ENCODE measurements around the gene SH3BP5. TPM values are rescaled to one million over a fixed set of nuclear protein-coding genes. Genes with fewer than 3 reads are reported as not detected.
A peak's percentile ranks its signal among the peaks of the same experiment; 100 is the strongest.
"Not testable (repeated sequence)": the region's sequence is repeated elsewhere in the genome, so short reads cannot be mapped to it uniquely, and the experiment has no call there.

SH3BP5 gene
- total RNA-seq, 2 experiments from 2014 or later = 15.1 to 31.3 TPM

GRCh38 chr3:15355086-15355485, 22.7 kb upstream of the SH3BP5 start:
- no peaks in the 10 kb centered on the region for H3K79me2 ChIP-seq (ENCODE audit: insufficient read depth, low read depth, low read length)
- H3K4me3 ChIP-seq (ENCODE audit: low read depth, low read length, poor library complexity, severe bottlenecking) = no peak overlapping the region
- no peak overlapping the region for H3K27ac ChIP-seq (ENCODE audit: low read depth, low read length, poor library complexity, severe bottlenecking)
- DNase-seq (ENCODE audit: low spot score) = no peak
- POLR2A ChIA-PET = interaction anchor here (0.8 to 2.1 kb wide), 5 partner anchors 9 to 68 kb away, joined by 3 to 18 read pairs (median 3); no protein-coding TSS in a partner anchor
- H4K20me1 ChIP-seq (ENCODE audit: insufficient read depth, low read length) = no peaks in the 10 kb centered on the region
- H3K9me3 ChIP-seq (ENCODE audit: low read length) = peaks cover 16% of the 10 kb centered on the region; the same call in 1 of the 2 replicates
- H3K36me3 ChIP-seq (ENCODE audit: insufficient read depth, low read length) = no peaks in the 10 kb centered on the region; the same call in 1 of the 2 replicates
- CTCF ChIA-PET (ENCODE audit: unreplicated experiment) = interaction anchor here (1.0 kb wide), 1 partner anchor 23 kb away, joined by 4 read pairs; the partner anchor contains the start of gene SH3BP5
- H3K9me2 ChIP-seq (ENCODE audit: insufficient read depth, low read length) = no peaks in the 10 kb centered on the region
- intact Hi-C loops (cut with micrococcal nuclease; ENCODE audit: unreplicated experiment) = no loop called here
- peaks cover 36% of the 10 kb centered on the region for H3K4me1 ChIP-seq (ENCODE audit: insufficient read depth, low read length, poor library complexity, severe bottlenecking)
- peak overlapping the region; percentile 58; the same call in 1 of the 2 replicates for H2AFZ ChIP-seq (ENCODE audit: low read length)
- TF ChIP-seq EZH2phosphoT487 (IDR thresholded peaks at IDR 0.05; ENCODE audit: borderline replicate concordance, low read depth, low read length) (no peak), CTCF (conservative IDR thresholded peaks at IDR 0.05; ENCODE audit: low read length) (no peak)
- H3K4me2 ChIP-seq (ENCODE audit: low read length) = peak overlapping the region; percentile 3; the same call in 1 of the 2 replicates
- BruUV-seq (replicated peaks) = no TSS peak

- H2AFZ ChIP-seq (ENCODE audit: low read length) = no peak overlapping the region
- TF ChIP-seq CTCF (conservative IDR thresholded peaks at IDR 0.05; ENCODE audit: low read length) = no peak
- TF ChIP-seq EZH2phosphoT487 (IDR thresholded peaks at IDR 0.05; ENCODE audit: borderline replicate concordance, low read depth, low read length) = no peak
- no peaks in the 10 kb centered on the region for H4K20me1 ChIP-seq (ENCODE audit: insufficient read depth, low read length)
- H3K9me3 ChIP-seq (ENCODE audit: low read length) = peaks cover 21% of the 10 kb centered on the region; the same call in 1 of the 2 replicates
- H3K4me3 ChIP-seq (ENCODE audit: low read depth, low read length, poor library complexity, severe bottlenecking) = no peak overlapping the region
- ChIA-PET POLR2A (interaction anchor here (0.8 to 2.1 kb wide), 4 partner anchors 8 to 67 kb away, joined by 3 to 18 read pairs (median 6); no protein-coding TSS in a partner anchor), CTCF (ENCODE audit: unreplicated experiment) (no interaction called here)
- H3K4me2 ChIP-seq (ENCODE audit: low read length) = no peak overlapping the region
- H3K9me2 ChIP-seq (ENCODE audit: insufficient read depth, low read length) = no peaks in the 10 kb centered on the region
- DNase-seq (ENCODE audit: low spot score) = no peak
- H3K4me1 ChIP-seq (ENCODE audit: insufficient read depth, low read length, poor library complexity, severe bottlenecking) = peaks cover 36% of the 10 kb centered on the region
- no TSS peak for BruUV-seq (replicated peaks)
- H3K79me2 ChIP-seq (ENCODE audit: insufficient read depth, low read depth, low read length) = no peaks in the 10 kb centered on the region
- H3K27ac ChIP-seq (ENCODE audit: low read depth, low read length, poor library complexity, severe bottlenecking) = no peak overlapping the region
- intact Hi-C loops (cut with micrococcal nuclease; ENCODE audit: unreplicated experiment) = no loop called here
- no peaks in the 10 kb centered on the region; the same call in 1 of the 2 replicates for H3K36me3 ChIP-seq (ENCODE audit: insufficient read depth, low read length)
Measured at GRCh38 chr3:15354485-15354884, 22.1 kb upstream of the SH3BP5 start.

- H3K4me3 ChIP-seq (ENCODE audit: low read depth, low read length, poor library complexity, severe bottlenecking) = no peak overlapping the region
- no TSS peak for BruUV-seq (replicated peaks)
- H3K4me2 ChIP-seq (ENCODE audit: low read length) = no peak overlapping the region
- H3K27ac ChIP-seq (ENCODE audit: low read depth, low read length, poor library complexity, severe bottlenecking) = no peak overlapping the region
- TF ChIP-seq EZH2phosphoT487 (IDR thresholded peaks at IDR 0.05; ENCODE audit: borderline replicate concordance, low read depth, low read length) = no peak
- no peak for TF ChIP-seq CTCF (conservative IDR thresholded peaks at IDR 0.05; ENCODE audit: low read length)
- POLR2A ChIA-PET = interaction anchor here (1.1 kb wide), 1 partner anchor 16 kb away, joined by 4 read pairs; no protein-coding TSS in a partner anchor
- H2AFZ ChIP-seq (ENCODE audit: low read length) = no peak overlapping the region
- peaks cover 40% of the 10 kb centered on the region for H3K4me1 ChIP-seq (ENCODE audit: insufficient read depth, low read length, poor library complexity, severe bottlenecking)
- no peaks in the 10 kb centered on the region for H3K9me2 ChIP-seq (ENCODE audit: insufficient read depth, low read length)
- DNase-seq (ENCODE audit: low spot score) = no peak
- intact Hi-C loops (cut with micrococcal nuclease; ENCODE audit: unreplicated experiment) = no loop called here
- H4K20me1 ChIP-seq (ENCODE audit: insufficient read depth, low read length) = no peaks in the 10 kb centered on the region
- no peaks in the 10 kb centered on the region; the same call in 1 of the 2 replicates for H3K36me3 ChIP-seq (ENCODE audit: insufficient read depth, low read length)
- CTCF ChIA-PET (ENCODE audit: unreplicated experiment) = no interaction called here
- peaks cover 25% of the 10 kb centered on the region; the same call in 1 of the 2 replicates for H3K9me3 ChIP-seq (ENCODE audit: low read length)
- H3K79me2 ChIP-seq (ENCODE audit: insufficient read depth, low read depth, low read length) = no peaks in the 10 kb centered on the region
Measured at GRCh38 chr3:15350141-15350540, 17.8 kb upstream of the SH3BP5 start.

GRCh38 chr3:15349438-15349837, 17.1 kb upstream of the SH3BP5 start:
- H3K4me3 ChIP-seq (ENCODE audit: low read depth, low read length, poor library complexity, severe bottlenecking); H3K9me2 ChIP-seq (ENCODE audit: insufficient read depth, low read length); H3K4me2 ChIP-seq (ENCODE audit: low read length); H3K79me2 ChIP-seq (ENCODE audit: insufficient read depth, low read depth, low read length); DNase-seq (ENCODE audit: low spot score); CTCF ChIA-PET (ENCODE audit: unreplicated experiment); intact Hi-C loops (cut with micrococcal nuclease; ENCODE audit: unreplicated experiment); BruUV-seq (replicated peaks); H3K36me3 ChIP-seq (ENCODE audit: insufficient read depth, low read length); H2AFZ ChIP-seq (ENCODE audit: low read length); H4K20me1 ChIP-seq (ENCODE audit: insufficient read depth, low read length); H3K27ac ChIP-seq (ENCODE audit: low read depth, low read length, poor library complexity, severe bottlenecking): not testable (repeated sequence)
- Histone ChIP-seq H3K4me1 (ENCODE audit: insufficient read depth, low read length, poor library complexity, severe bottlenecking) (peaks cover 44% of the 10 kb centered on the region), H3K9me3 (ENCODE audit: low read length) (peaks cover 25% of the 10 kb centered on the region; the same call in 1 of the 2 replicates)
- POLR2A ChIA-PET = interaction anchor here (1.2 to 2.7 kb wide), 3 partner anchors 9 to 35 kb away, joined by 4 to 14 read pairs (median 12); no protein-coding TSS in a partner anchor
